ENCODE data around the gene SAMD9. TPM values are rescaled to one million over a fixed set of nuclear protein-coding genes. Genes with fewer than 3 reads are reported as not detected.
A peak's percentile ranks its signal among the peaks of the same experiment; 100 is the strongest.
"Not testable (repeated sequence)": the region's sequence is repeated elsewhere in the genome, so short reads cannot be mapped to it uniquely, and the experiment has no call there.

SAMD9 gene
- total and polyA plus RNA-seq, 2 experiments from 2014 or later, result 0.17 TPM; not detected in 1

DNA sequence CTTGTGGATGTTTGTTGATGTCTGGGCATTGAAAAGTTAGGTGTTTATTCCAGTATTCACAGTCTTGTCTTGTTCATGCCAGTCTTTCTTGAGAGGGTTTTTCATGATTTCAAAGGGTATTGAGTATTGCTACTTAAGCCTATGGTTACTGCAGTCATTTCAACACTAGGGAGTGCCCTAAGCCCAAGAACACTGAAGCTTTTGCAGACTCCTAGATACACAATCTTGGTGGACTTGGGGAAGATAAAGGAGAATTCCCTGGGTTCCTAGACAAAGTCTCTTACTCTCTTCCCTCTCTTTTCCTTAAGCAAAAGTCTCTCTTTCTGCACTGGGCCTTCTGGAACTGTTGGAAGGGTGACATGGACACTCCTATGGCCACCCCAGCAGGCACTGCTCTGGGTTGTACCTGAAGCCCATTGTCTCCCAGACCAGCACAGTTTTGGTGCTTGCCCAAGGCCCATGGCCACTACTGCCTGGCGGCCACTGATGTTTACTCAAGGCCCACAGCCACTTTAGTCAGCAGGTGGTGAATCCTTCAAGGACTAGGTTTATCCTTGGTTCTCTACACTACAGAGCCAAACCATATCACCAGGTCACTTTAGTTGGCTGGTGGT lies 24.9 kb downstream of the SAMD9 start:
- H3K4me2 ChIP-seq, result no peak overlapping the region
- TF ChIP-seq JUNB (IDR thresholded peaks at IDR 0.05; ENCODE audit: unreplicated experiment) (no peak), NANOG (IDR thresholded peaks at IDR 0.05; ENCODE audit: borderline replicate concordance) (no peak), EZH2phosphoT487 (IDR thresholded peaks at IDR 0.05; ENCODE audit: unreplicated experiment) (no peak)
- TF ChIP-seq, protein P1, sequence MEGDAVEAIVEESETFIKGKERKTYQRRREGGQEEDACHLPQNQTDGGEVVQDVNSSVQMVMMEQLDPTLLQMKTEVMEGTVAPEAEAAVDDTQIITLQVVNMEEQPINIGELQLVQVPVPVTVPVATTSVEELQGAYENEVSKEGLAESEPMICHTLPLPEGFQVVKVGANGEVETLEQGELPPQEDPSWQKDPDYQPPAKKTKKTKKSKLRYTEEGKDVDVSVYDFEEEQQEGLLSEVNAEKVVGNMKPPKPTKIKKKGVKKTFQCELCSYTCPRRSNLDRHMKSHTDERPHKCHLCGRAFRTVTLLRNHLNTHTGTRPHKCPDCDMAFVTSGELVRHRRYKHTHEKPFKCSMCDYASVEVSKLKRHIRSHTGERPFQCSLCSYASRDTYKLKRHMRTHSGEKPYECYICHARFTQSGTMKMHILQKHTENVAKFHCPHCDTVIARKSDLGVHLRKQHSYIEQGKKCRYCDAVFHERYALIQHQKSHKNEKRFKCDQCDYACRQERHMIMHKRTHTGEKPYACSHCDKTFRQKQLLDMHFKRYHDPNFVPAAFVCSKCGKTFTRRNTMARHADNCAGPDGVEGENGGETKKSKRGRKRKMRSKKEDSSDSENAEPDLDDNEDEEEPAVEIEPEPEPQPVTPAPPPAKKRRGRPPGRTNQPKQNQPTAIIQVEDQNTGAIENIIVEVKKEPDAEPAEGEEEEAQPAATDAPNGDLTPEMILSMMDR (conservative IDR thresholded peaks at IDR 0.05; ENCODE audit: low read depth in 2 of 2), result peak; percentile 72 to 81
- DNase-seq (ENCODE audit: low spot score) (peak; percentile 66), ATAC-seq (peak; percentile 98)
- no peaks in the 10 kb centered on the region for H3K4me1 Mint-ChIP-seq
- H3K27ac ChIP-seq (ENCODE audit: low read depth), result no peak overlapping the region
- H3K9me3 Mint-ChIP-seq, result no peaks in the 10 kb centered on the region
- H3K4me3 ChIP-seq, result no peak overlapping the region
- no peaks in the 10 kb centered on the region for H3K36me3 ChIP-seq (ENCODE audit: insufficient read depth)
- no peak overlapping the region for H3K27ac Mint-ChIP-seq
- H3K36me3 Mint-ChIP-seq (ENCODE audit: low read depth), result no peaks in the 10 kb centered on the region
- H3K27me3 Mint-ChIP-seq (ENCODE audit: insufficient read depth, low read depth, poor library complexity), result peaks cover 2% of the 10 kb centered on the region
- H3K9me2 ChIP-seq (ENCODE audit: insufficient read depth), result no peaks in the 10 kb centered on the region
- 0 out of 2 replicates have a peak overlapping the region, but pooled peaks have one; percentile 57 for H2AFZ ChIP-seq
- H3K4me3 Mint-ChIP-seq, result no peak overlapping the region
- no peaks in the 10 kb centered on the region for H4K20me1 ChIP-seq (replicated peaks; ENCODE audit: insufficient read depth)
- no peaks in the 10 kb centered on the region for H3K4me1 ChIP-seq (ENCODE audit: insufficient read depth)
- no peaks in the 10 kb centered on the region for H3K79me2 ChIP-seq (replicated peaks; ENCODE audit: insufficient read depth)
- H3K27me3 ChIP-seq (ENCODE audit: insufficient read depth), result no peaks in the 10 kb centered on the region
- no peaks in the 10 kb centered on the region for H3F3A ChIP-seq (replicated peaks; ENCODE audit: low read depth)

DNA sequence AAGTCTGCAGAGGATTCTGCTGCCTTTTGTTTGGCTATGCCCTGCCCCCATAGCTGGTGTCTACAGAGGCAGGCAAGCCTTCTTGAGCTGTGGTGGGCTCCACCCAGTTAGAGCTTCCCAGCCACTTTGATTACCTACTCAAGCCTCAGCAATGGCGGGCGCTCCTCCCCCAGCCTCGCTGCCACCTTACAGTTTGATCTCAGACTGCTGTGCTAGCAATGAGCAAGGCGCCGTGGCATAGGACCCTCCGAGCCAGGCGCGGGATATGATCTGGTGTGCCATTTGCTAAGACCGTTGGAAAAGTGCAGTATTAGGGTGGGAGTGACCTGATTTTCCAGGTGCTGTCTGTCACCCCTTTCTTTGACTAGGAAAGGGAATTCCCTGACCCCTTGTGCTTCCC lies 44.4 kb downstream of the SAMD9 start:
- H2AFZ ChIP-seq; H3K27me3 ChIP-seq (ENCODE audit: insufficient read depth); H3F3A ChIP-seq (replicated peaks; ENCODE audit: low read depth); H3K27me3 Mint-ChIP-seq (ENCODE audit: insufficient read depth, low read depth, poor library complexity); ATAC-seq; H3K36me3 ChIP-seq (ENCODE audit: insufficient read depth); H3K4me2 ChIP-seq; H3K36me3 Mint-ChIP-seq (ENCODE audit: low read depth); H3K4me1 Mint-ChIP-seq; H3K27ac ChIP-seq (ENCODE audit: low read depth); H3K79me2 ChIP-seq (replicated peaks; ENCODE audit: insufficient read depth); H3K27ac Mint-ChIP-seq; H4K20me1 ChIP-seq (replicated peaks; ENCODE audit: insufficient read depth); DNase-seq (ENCODE audit: low spot score); H3K4me3 Mint-ChIP-seq; H3K4me1 ChIP-seq (ENCODE audit: insufficient read depth); H3K4me3 ChIP-seq; H3K9me2 ChIP-seq (ENCODE audit: insufficient read depth): not testable (repeated sequence)
- H3K9me3 Mint-ChIP-seq, result peaks cover 15% of the 10 kb centered on the region

DNA sequence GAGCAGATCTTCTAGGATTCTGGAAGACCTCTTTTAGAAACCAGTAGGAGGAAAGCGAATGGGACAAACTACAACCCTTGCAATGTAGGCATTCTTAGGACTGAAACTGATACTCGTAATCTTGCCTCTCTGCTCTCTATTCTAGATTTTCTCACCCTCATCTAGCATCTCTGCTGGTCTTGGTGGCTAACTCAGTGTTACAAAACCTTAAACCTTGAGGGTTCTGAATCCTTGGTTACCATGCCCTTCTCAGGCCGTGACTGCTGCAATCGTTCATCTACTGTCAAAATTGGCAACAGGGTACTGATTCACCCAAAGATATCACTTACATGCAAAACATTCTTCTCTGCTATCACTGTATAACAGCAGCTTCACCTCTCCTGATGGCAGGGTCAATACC lies 55.2 kb downstream of the SAMD9 start:
- DNase-seq (ENCODE audit: low spot score), result no peak
- no peaks in the 10 kb centered on the region for H3K4me1 ChIP-seq (ENCODE audit: insufficient read depth)
- H3K79me2 ChIP-seq (replicated peaks; ENCODE audit: insufficient read depth), result no peaks in the 10 kb centered on the region
- no peaks in the 10 kb centered on the region for H3K36me3 ChIP-seq (ENCODE audit: insufficient read depth)
- no peaks in the 10 kb centered on the region for H3K27me3 Mint-ChIP-seq (ENCODE audit: insufficient read depth, low read depth, poor library complexity)
- no peak overlapping the region for H3K27ac ChIP-seq (ENCODE audit: low read depth)
- H3K4me3 Mint-ChIP-seq, result no peak overlapping the region
- TF ChIP-seq, protein P2, sequence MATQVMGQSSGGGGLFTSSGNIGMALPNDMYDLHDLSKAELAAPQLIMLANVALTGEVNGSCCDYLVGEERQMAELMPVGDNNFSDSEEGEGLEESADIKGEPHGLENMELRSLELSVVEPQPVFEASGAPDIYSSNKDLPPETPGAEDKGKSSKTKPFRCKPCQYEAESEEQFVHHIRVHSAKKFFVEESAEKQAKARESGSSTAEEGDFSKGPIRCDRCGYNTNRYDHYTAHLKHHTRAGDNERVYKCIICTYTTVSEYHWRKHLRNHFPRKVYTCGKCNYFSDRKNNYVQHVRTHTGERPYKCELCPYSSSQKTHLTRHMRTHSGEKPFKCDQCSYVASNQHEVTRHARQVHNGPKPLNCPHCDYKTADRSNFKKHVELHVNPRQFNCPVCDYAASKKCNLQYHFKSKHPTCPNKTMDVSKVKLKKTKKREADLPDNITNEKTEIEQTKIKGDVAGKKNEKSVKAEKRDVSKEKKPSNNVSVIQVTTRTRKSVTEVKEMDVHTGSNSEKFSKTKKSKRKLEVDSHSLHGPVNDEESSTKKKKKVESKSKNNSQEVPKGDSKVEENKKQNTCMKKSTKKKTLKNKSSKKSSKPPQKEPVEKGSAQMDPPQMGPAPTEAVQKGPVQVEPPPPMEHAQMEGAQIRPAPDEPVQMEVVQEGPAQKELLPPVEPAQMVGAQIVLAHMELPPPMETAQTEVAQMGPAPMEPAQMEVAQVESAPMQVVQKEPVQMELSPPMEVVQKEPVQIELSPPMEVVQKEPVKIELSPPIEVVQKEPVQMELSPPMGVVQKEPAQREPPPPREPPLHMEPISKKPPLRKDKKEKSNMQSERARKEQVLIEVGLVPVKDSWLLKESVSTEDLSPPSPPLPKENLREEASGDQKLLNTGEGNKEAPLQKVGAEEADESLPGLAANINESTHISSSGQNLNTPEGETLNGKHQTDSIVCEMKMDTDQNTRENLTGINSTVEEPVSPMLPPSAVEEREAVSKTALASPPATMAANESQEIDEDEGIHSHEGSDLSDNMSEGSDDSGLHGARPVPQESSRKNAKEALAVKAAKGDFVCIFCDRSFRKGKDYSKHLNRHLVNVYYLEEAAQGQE (IDR thresholded peaks at IDR 0.05; ENCODE audit: unreplicated experiment), result no peak
- TF ChIP-seq, protein P3, sequence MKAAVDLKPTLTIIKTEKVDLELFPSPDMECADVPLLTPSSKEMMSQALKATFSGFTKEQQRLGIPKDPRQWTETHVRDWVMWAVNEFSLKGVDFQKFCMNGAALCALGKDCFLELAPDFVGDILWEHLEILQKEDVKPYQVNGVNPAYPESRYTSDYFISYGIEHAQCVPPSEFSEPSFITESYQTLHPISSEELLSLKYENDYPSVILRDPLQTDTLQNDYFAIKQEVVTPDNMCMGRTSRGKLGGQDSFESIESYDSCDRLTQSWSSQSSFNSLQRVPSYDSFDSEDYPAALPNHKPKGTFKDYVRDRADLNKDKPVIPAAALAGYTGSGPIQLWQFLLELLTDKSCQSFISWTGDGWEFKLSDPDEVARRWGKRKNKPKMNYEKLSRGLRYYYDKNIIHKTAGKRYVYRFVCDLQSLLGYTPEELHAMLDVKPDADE (IDR thresholded peaks at IDR 0.05), result no peak
- TF ChIP-seq STAT1 (IDR thresholded peaks at IDR 0.05; ENCODE audit: unreplicated experiment) (no peak), CREB1 (CRISPR knock-in tag; IDR thresholded peaks at IDR 0.05; ENCODE audit: low read depth) (no peak), POLR2AphosphoS5 (IDR thresholded peaks at IDR 0.05; ENCODE audit: low read depth) (no peak), EZH2phosphoT487 (IDR thresholded peaks at IDR 0.05; ENCODE audit: unreplicated experiment) (no peak)
- peaks cover 3% of the 10 kb centered on the region; the same call in 1 of the 3 replicates for H3K9me3 Mint-ChIP-seq
- peak overlapping the region; percentile 29; the same call in 1 of the 2 replicates for H2AFZ ChIP-seq
- ATAC-seq, result no peak
- H3K4me3 ChIP-seq, result no peak overlapping the region
- no peak overlapping the region for H3K27ac Mint-ChIP-seq
- H3K27me3 ChIP-seq (ENCODE audit: insufficient read depth), result no peaks in the 10 kb centered on the region
- H3K4me2 ChIP-seq, result no peak overlapping the region
- no peaks in the 10 kb centered on the region for H4K20me1 ChIP-seq (replicated peaks; ENCODE audit: insufficient read depth)
- no peaks in the 10 kb centered on the region for H3F3A ChIP-seq (replicated peaks; ENCODE audit: low read depth)
- no peaks in the 10 kb centered on the region for H3K36me3 Mint-ChIP-seq (ENCODE audit: low read depth)
- no peaks in the 10 kb centered on the region for H3K4me1 Mint-ChIP-seq
- H3K9me2 ChIP-seq (ENCODE audit: insufficient read depth), result no peaks in the 10 kb centered on the region
